SH-SY5Y (cell line): Measurements from ENCODE around the gene STXBP6.

Source experiments
- GATA2 ChIP-seq: IDR thresholded peaks from 2 replicates; pipeline ENCODE4 v1.6.1; 2011; ENCODE audit warnings: mild to moderate bottlenecking, low read depth, low read length
- GATA3 ChIP-seq: IDR thresholded peaks from 2 replicates; pipeline ENCODE4 v1.6.1; 2011; ENCODE audit warnings: low read depth, mild to moderate bottlenecking, low read length, moderate library complexity

DNA sequence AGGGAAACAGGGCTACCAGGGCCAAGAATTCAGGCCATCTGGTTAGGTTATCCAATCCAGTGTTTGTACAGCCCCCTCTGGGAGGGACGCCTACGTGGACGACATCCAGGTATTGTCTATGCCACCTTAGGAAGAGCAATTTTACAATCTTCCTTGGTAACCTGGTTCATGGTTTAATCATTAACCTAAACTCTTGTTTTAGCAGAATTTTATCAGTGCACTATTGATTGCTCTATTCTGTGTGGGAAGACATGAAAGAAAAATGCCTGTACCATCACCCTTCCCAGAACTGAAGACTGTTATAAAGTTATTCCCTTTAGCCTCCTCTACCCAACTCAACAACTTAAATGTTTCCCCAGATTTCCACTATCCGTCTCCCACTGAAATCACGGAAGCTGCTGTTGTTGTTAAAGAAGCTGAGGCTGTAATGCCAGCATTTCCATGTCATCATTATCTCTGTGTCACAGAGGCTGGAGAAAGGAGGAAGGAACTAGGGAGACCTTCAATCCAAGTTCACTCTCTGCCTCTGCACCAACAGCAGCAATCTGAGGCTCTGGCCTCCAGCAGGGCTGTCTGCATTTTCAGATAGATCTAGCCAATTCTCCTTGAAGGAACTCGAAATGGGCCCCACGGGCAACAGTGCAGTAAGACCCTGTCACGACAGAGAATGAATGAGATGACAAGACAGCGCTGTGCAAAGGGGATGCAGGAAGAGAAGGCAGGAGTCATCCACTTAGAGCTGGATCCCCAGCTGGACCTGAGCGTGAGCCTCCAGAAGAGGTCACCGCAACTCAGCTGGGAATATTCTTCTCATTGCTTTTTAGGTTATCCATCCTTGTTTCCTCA is 232.5 kb downstream of the STXBP6 start:
- TF ChIP-seq GATA3: no peak
- TF ChIP-seq GATA2: no peak
